H1 (cell line): Measurements from ENCODE around the gene KIF2C. TPM values are rescaled to one million over a fixed set of nuclear protein-coding genes. Genes with fewer than 3 reads are reported as not detected.

Experiments used
- CTCF ChIA-PET: fragments of 300-600 bp; sonication (Branson Sonifier 250); formaldehyde crosslinking; loops from one replicate; lab custom pipeline; 2021; ENCODE audit not compliant: partially characterized antibody; lab: Charles Lee
- POLR2A ChIA-PET: fragments of 300-600 bp; sonication (Branson Sonifier 250); formaldehyde crosslinking; loops from one replicate; lab custom pipeline; 2021; ENCODE audit warnings: inconsistent platforms; ENCODE audit not compliant: partially characterized antibody; lab: Charles Lee
- DNase-seq, 2 experiments: peaks; one replicate each; pipeline versions ENCODE4 v3.0.0 to v3.0.0-alpha.2; 2010 to 2022; ENCODE audit warnings: low spot score in 2 of 2, low read depth in 1 of 2, mixed read lengths in 1 of 2
- FAIRE-seq: peaks from 2 replicates; lab custom pipeline; 2011; peaks lifted over from hg19 to GRCh38; lab: Jason Lieb, UNC
- H2AFZ ChIP-seq: 2 replicates; pipeline ENCODE4 v1.8.1; 2012; ENCODE audit warnings: low read length, inconsistent platforms
- H2AK5ac ChIP-seq: 2 replicates; pipeline ENCODE4 v1.6.1; 2013; ENCODE audit warnings: low read depth, low read length
- H2BK120ac ChIP-seq: replicated peaks from 2 replicates; pipeline ENCODE3; 2013; ENCODE audit warnings: low read depth, low read length, inconsistent platforms
- H2BK12ac ChIP-seq: 2 replicates; pipeline ENCODE4 v1.6.1; 2013; ENCODE audit warnings: low read depth, low read length
- H2BK15ac ChIP-seq: 2 replicates; pipeline ENCODE4 v1.6.1; 2013; ENCODE audit warnings: low read length
- H2BK20ac ChIP-seq: 2 replicates; pipeline ENCODE4 v1.6.1; 2013; ENCODE audit warnings: low read length
- H2BK5ac ChIP-seq: 2 replicates; pipeline ENCODE4 v1.6.1; 2013; ENCODE audit warnings: low read depth, low read length
- H3K14ac ChIP-seq: 2 replicates; pipeline ENCODE4 v1.6.1; 2013; ENCODE audit warnings: inconsistent platforms; ENCODE audit not compliant: insufficient read length
- H3K18ac ChIP-seq: 2 replicates; pipeline ENCODE4 v1.6.1; 2013; ENCODE audit warnings: low read length; ENCODE audit errors: extremely low read depth
- H3K23ac ChIP-seq: 2 replicates; pipeline ENCODE4 v1.6.1; 2013; ENCODE audit warnings: inconsistent platforms; ENCODE audit not compliant: insufficient read length
- H3K23me2 ChIP-seq: 2 replicates; pipeline ENCODE4 v1.6.1; 2013; ENCODE audit warnings: low read depth, low read length
- H3K27ac ChIP-seq: 2 replicates; pipeline ENCODE4 v1.6.1; 2011; ENCODE audit warnings: low read depth, low read length, inconsistent platforms
- H3K27me3 ChIP-seq, 4 experiments: replicated peaks in 1 of 4; 1 replicate in 1 of 4; 2 replicates in 3 of 4; pipeline versions ENCODE4 v1.6.1 to v1.8.1; 2011 to 2013; ENCODE audit warnings: low read length in 3 of 4, mild to moderate bottlenecking in 3 of 4, inconsistent platforms in 2 of 4, mixed read lengths in 2 of 4, moderate library complexity in 1 of 4; ENCODE audit not compliant: control insufficient read depth in 3 of 4, insufficient read depth in 3 of 4; ENCODE audit errors: extremely low read depth in 1 of 4
- H3K36me3 ChIP-seq, 4 experiments: 2 replicates each; pipeline versions ENCODE4 v1.6.1 to v1.8.1; 2011 to 2013; ENCODE audit warnings: mild to moderate bottlenecking in 4 of 4, low read length in 3 of 4, moderate library complexity in 2 of 4, control low read depth in 1 of 4, inconsistent platforms in 1 of 4; ENCODE audit not compliant: insufficient read depth in 4 of 4, control insufficient read depth in 2 of 4
- H3K4ac ChIP-seq: replicated peaks from 2 replicates; pipeline ENCODE3; 2013; ENCODE audit warnings: low read length, low read depth, mixed read lengths, inconsistent platforms; ENCODE audit not compliant: insufficient read length
- H3K4me1 ChIP-seq, 4 experiments: replicated peaks in 1 of 4; 1 replicate in 1 of 4; 2 replicates in 3 of 4; pipeline versions ENCODE4 v1.6.1 to v1.8.1; 2011 to 2013; ENCODE audit warnings: low read length in 3 of 4, inconsistent platforms in 2 of 4, mixed read lengths in 1 of 4; ENCODE audit not compliant: insufficient read depth in 4 of 4, control insufficient read depth in 3 of 4
- H3K4me2 ChIP-seq, 2 experiments: 2 replicates each; pipeline versions ENCODE4 v1.6.1 to v1.8.1; 2011 to 2013; ENCODE audit warnings: low read depth in 2 of 2, low read length in 2 of 2, control low read depth in 1 of 2, inconsistent platforms in 1 of 2, mild to moderate bottlenecking in 1 of 2; ENCODE audit not compliant: insufficient read depth in 1 of 2
- H3K4me3 ChIP-seq, 4 experiments: fragments of 200-600, 300-600 bp in 1 of 4; sonication (generic), shearing (Covaris generic), sonication (Bioruptor Twin) in 1 of 4; 2 replicates each; pipeline versions ENCODE4 v1.5.1 to v1.8.1; 2011 to 2016; ENCODE audit warnings: low read length in 4 of 4, low read depth in 3 of 4, control low read depth in 2 of 4, inconsistent platforms in 2 of 4, mild to moderate bottlenecking in 2 of 4, mixed read lengths in 1 of 4, moderate library complexity in 1 of 4; ENCODE audit not compliant: insufficient read depth in 2 of 4; ENCODE audit errors: extremely low read depth in 1 of 4
- H3K56ac ChIP-seq: replicated peaks from 2 replicates; pipeline ENCODE3; 2013; ENCODE audit warnings: low read depth, mild to moderate bottlenecking, mixed read lengths, low read length, inconsistent platforms; ENCODE audit not compliant: insufficient read length
- H3K79me1 ChIP-seq: 2 replicates; pipeline ENCODE4 v1.6.1; 2013; ENCODE audit warnings: low read depth, low read length, control low read depth
- H3K79me2 ChIP-seq, 2 experiments: 2 replicates each; pipeline versions ENCODE4 v1.6.1 to v1.8.1; 2012 to 2013; ENCODE audit warnings: low read length in 2 of 2, mild to moderate bottlenecking in 2 of 2, inconsistent platforms in 1 of 2; ENCODE audit not compliant: insufficient read depth in 2 of 2, control insufficient read depth in 1 of 2
- H3K9ac ChIP-seq, 4 experiments: replicated peaks in 1 of 4; 1 replicate in 1 of 4; 2 replicates in 3 of 4; pipeline versions ENCODE4 v1.6.1 to v1.8.1; 2011 to 2013; ENCODE audit warnings: low read depth in 3 of 4, low read length in 3 of 4, control low read depth in 2 of 4, mild to moderate bottlenecking in 2 of 4, moderate library complexity in 2 of 4, inconsistent platforms in 1 of 4; ENCODE audit errors: extremely low read depth in 1 of 4
- H3K9me3 ChIP-seq, 2 experiments: 2 replicates each; pipeline versions ENCODE4 v1.6.1 to v1.8.1; 2012 to 2013; ENCODE audit warnings: mild to moderate bottlenecking in 2 of 2, moderate library complexity in 2 of 2, control low read depth in 1 of 2, inconsistent platforms in 1 of 2, low read depth in 1 of 2, low read length in 1 of 2, mixed read lengths in 1 of 2; ENCODE audit not compliant: insufficient read depth in 2 of 2
- H4K20me1 ChIP-seq, 2 experiments: replicated peaks in 1 of 2; 2 replicates each; pipeline versions ENCODE3 to v1.8.1; 2011 to 2013; ENCODE audit warnings: inconsistent platforms in 2 of 2, low read length in 2 of 2, mild to moderate bottlenecking in 1 of 2; ENCODE audit not compliant: insufficient read depth in 2 of 2, control insufficient read depth in 1 of 2
- H4K5ac ChIP-seq: 2 replicates; pipeline ENCODE4 v1.6.1; 2013; ENCODE audit warnings: low read length, low read depth, mixed read lengths, inconsistent platforms; ENCODE audit not compliant: insufficient read length
- H4K8ac ChIP-seq: 2 replicates; pipeline ENCODE4 v1.8.0; 2013; ENCODE audit warnings: mild to moderate bottlenecking, moderate library complexity, low read length, inconsistent platforms; ENCODE audit not compliant: insufficient read depth; ENCODE audit errors: extremely low read depth
- H4K91ac ChIP-seq: replicated peaks from 2 replicates; pipeline ENCODE3; 2013; ENCODE audit warnings: low read length, mixed read lengths, inconsistent platforms; ENCODE audit not compliant: insufficient read length
- ATF3 ChIP-seq: IDR thresholded peaks from 2 replicates; pipeline ENCODE4 v1.6.1; 2011; ENCODE audit warnings: low read depth, mild to moderate bottlenecking, low read length; ENCODE audit not compliant: insufficient read depth
- CBX8 ChIP-seq: fragments of 300-800, 300-1000 bp; sonication (generic); IDR thresholded peaks from 2 replicates; pipeline ENCODE4 v1.7.1; 2016; ENCODE audit warnings: low read depth, low read length, borderline replicate concordance
- CREB1 ChIP-seq: IDR thresholded peaks from 2 replicates; pipeline ENCODE4 v1.6.1; 2012; ENCODE audit warnings: inconsistent platforms
- CTCF ChIP-seq, 3 experiments: IDR thresholded peaks; 1 replicate in 2 of 3; 2 replicates in 1 of 3; pipeline versions ENCODE4 v1.5.1 to v1.6.1; 2011; ENCODE audit warnings: low read length in 3 of 3, mild to moderate bottlenecking in 3 of 3, inconsistent platforms in 2 of 3, low read depth in 1 of 3, moderate library complexity in 1 of 3; ENCODE audit not compliant: insufficient read depth in 1 of 3; ENCODE audit errors: control extremely low read depth in 1 of 3
- KDM4A ChIP-seq: IDR thresholded peaks from one replicate; pipeline ENCODE4 v1.7.1; 2012; ENCODE audit warnings: low read depth, mild to moderate bottlenecking, moderate library complexity, low read length, inconsistent platforms; ENCODE audit not compliant: severe bottlenecking
- RNF2 ChIP-seq: fragments of 200-900, 300-1000 bp; sonication (generic); IDR thresholded peaks from 2 replicates; pipeline ENCODE4 v1.7.1; 2016; ENCODE audit warnings: borderline replicate concordance, low read depth, mild to moderate bottlenecking, antibody characterized with exemption, low read length; ENCODE audit not compliant: poor library complexity, severe bottlenecking; ENCODE audit errors: missing control alignments
- RXRA ChIP-seq: IDR thresholded peaks from 2 replicates; pipeline ENCODE4 v1.6.1; 2011; ENCODE audit warnings: low read depth, mild to moderate bottlenecking, low read length, moderate library complexity; ENCODE audit not compliant: insufficient read depth
- SRF ChIP-seq: IDR thresholded peaks from 2 replicates; pipeline ENCODE4 v1.6.1; 2011; ENCODE audit warnings: mild to moderate bottlenecking, low read depth, low read length, moderate library complexity
- whole genome bisulfite sequencing, 2 experiments: shearing (Covaris generic) in 1 of 2; methylation state at CpG; one replicate each; pipeline versions ENCODE4 v1.1.6 to v1.1.7; 2013 to 2015; ENCODE audit warnings: low lambda C conversion rate in 2 of 2, mixed read lengths in 2 of 2, inconsistent platforms in 1 of 2, low coverage in 1 of 2, missing lambda C conversion rate in 1 of 2; ENCODE audit not compliant: insufficient replicate concordance in 2 of 2, insufficient coverage in 1 of 2, insufficient read length in 1 of 2; ENCODE audit errors: extremely low coverage in 1 of 2, missing lambda C conversion rate in 1 of 2; 5-methylcytosine and 5-hydroxymethylcytosine counted together
- polyA plus RNA-seq, 7 experiments: library from polyadenylated mRNA; depleted of rRNA in 3 of 7; stranded (reverse) in 5 of 7; unstranded in 2 of 7; fragments of >200 nt in 5 of 7; fragments of 200-250 nt in 2 of 7; gene quantifications; 1 replicate in 5 of 7; 2 replicates in 1 of 7; 4 replicates in 1 of 7; pipeline versions ENCODE4 v1.2.1 to v1.2.3, GENCODE V29; 2011 to 2013; ENCODE audit warnings: missing spikeins in 2 of 7, mixed read lengths in 2 of 7
- total RNA-seq: library from RNA; stranded (reverse); fragmentation: NEBNext Ultra II Directional; extraction: Animal tissue kit (Norgen Biotek cat#: 25700); gene quantifications from 2 replicates; pipeline ENCODE4 v1.2.1, GENCODE V29; 2021
- TF ChIP-seq, protein P1 (sequence below): IDR thresholded peaks from 2 replicates; pipeline ENCODE4 v1.6.1; 2012; ENCODE audit warnings: inconsistent platforms

The KIF2C gene
- total and polyA plus RNA-seq, 2 of the 8 experiments (the other 6 are each of a cell fraction or from before 2014, with no cell fraction given) = 41.8 to 68.1 TPM

- Histone ChIP-seq H2BK12ac (no peak overlapping the region), H3K14ac (no peak overlapping the region), H3K4me3 (no peak overlapping the region), H3K27me3 (no peaks in the 10 kb centered on the region), H3K9ac (no peak overlapping the region), H2BK120ac (no peak overlapping the region), H4K5ac (no peak overlapping the region), H3K4me1 (no peaks in the 10 kb centered on the region), H3K4ac (no peak overlapping the region), H4K20me1 (no peaks in the 10 kb centered on the region), H4K8ac (no peak overlapping the region), H3K27ac (no peak overlapping the region), H3K36me3 (no peaks in the 10 kb centered on the region), H3K79me1 (no peaks in the 10 kb centered on the region), H3K56ac (no peak overlapping the region), H4K91ac (no peak overlapping the region), H3K18ac (no peak overlapping the region), H3K4me2 (no peak overlapping the region), H3K9me3 (no peaks in the 10 kb centered on the region; a peak in 1 of 4 replicates), H2BK20ac (no peak overlapping the region), H2BK5ac (no peak overlapping the region), H2BK15ac (no peak overlapping the region), H3K79me2 (no peaks in the 10 kb centered on the region), H3K23me2 (no peaks in the 10 kb centered on the region), H2AK5ac (no peak overlapping the region), H2AFZ (no peak overlapping the region), H3K23ac (no peak overlapping the region)
- no peak for DNase-seq
- 80% methylated on average over 6 of the region's 7 CpGs; no CpG with 5 or more reads in 1 of the 2 experiments for WGBS, 2 experiments
- CTCF ChIA-PET = interaction anchor here (0.6 to 10.2 kb wide), 12 partner anchors 9 to 855 kb away, joined by 3 to 107 read pairs (median 4); partner anchors contain the start of gene RNU5D-1
- POLR2A ChIA-PET = interaction anchor here (0.6 kb wide), 1 partner anchor 94 kb away, joined by 3 read pairs; the partner anchor contains the start of gene BTBD19
- FAIRE-seq = no peak
- TF ChIP-seq KDM4A = no peak
- no peak for TF ChIP-seq CBX8
- TF ChIP-seq CREB1 = no peak
- TF ChIP-seq ATF3 = no peak
- no peak for TF ChIP-seq RNF2
- no peak for TF ChIP-seq RXRA
- TF ChIP-seq, protein P1, sequence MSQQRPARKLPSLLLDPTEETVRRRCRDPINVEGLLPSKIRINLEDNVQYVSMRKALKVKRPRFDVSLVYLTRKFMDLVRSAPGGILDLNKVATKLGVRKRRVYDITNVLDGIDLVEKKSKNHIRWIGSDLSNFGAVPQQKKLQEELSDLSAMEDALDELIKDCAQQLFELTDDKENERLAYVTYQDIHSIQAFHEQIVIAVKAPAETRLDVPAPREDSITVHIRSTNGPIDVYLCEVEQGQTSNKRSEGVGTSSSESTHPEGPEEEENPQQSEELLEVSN = no peak
- no peak for TF ChIP-seq SRF
- TF ChIP-seq CTCF (IDR thresholded peaks at IDR 0.05; ENCODE audit: control extremely low read depth in 1 of 3, insufficient read depth in 1 of 3, low read depth in 1 of 3, low read length in 3 of 3) = no peak
Measured at GRCh38 chr1:44714532-44714931, 25.1 kb upstream of the KIF2C start.
